Activated naive CD8-positive, alpha-beta T cell treated with anti-CD3 and anti-CD28 coated beads, Interleukin-2, amount 50 U/mL, for 16 hours (primary cell): Measurements from ENCODE around the gene DLG2.

ENCODE experiments used
- DNase-seq: peaks from one replicate; pipeline ENCODE4 v3.0.0-alpha.2; 2020; ENCODE audit warnings: low read depth, low spot score

The DLG2 gene

GRCh38 chr11:84671325-84671999 lies 955.7 kb downstream of the DLG2 start:
- no peak for DNase-seq

GRCh38 chr11:84663731-84664130 lies 963.4 kb downstream of the DLG2 start:
- no peak for DNase-seq

- DNase-seq: no peak
Observed at GRCh38 chr11:84660257-84660977, 966.7 kb downstream of the DLG2 start.

GRCh38 chr11:84655712-84656111 lies 971.4 kb downstream of the DLG2 start:
- DNase-seq: no peak

GRCh38 chr11:84648471-84648870 lies 978.7 kb downstream of the DLG2 start:
- DNase-seq: no peak

- no peak for DNase-seq
Observed at GRCh38 chr11:84645988-84646694, 981.0 kb downstream of the DLG2 start.

- DNase-seq: no peak
Observed at GRCh38 chr11:84642500-84642899, 984.6 kb downstream of the DLG2 start.

- no peak for DNase-seq
Observed at GRCh38 chr11:84634309-84634708, 992.8 kb downstream of the DLG2 start.

GRCh38 chr11:84628871-84629620 lies 998.1 kb downstream of the DLG2 start:
- no peak for DNase-seq

- no peak for DNase-seq
Observed at GRCh38 chr11:84626256-84626655, 1000.9 kb downstream of the DLG2 start.

GRCh38 chr11:84612645-84613044 lies 1014.5 kb downstream of the DLG2 start:
- no peak for DNase-seq

- DNase-seq: no peak
Observed at GRCh38 chr11:84608837-84609196, 1018.3 kb downstream of the DLG2 start.

GRCh38 chr11:84607975-84608836 lies 1018.9 kb downstream of the DLG2 start:
- DNase-seq: no peak

GRCh38 chr11:84594602-84595001 lies 1032.5 kb downstream of the DLG2 start:
- DNase-seq: no peak

- no peak for DNase-seq
Observed at GRCh38 chr11:84590106-84590505, 1037.0 kb downstream of the DLG2 start.

GRCh38 chr11:84588131-84588829 lies 1038.9 kb downstream of the DLG2 start:
- DNase-seq: no peak

- no peak for DNase-seq
Observed at GRCh38 chr11:84583106-84583505, 1044.0 kb downstream of the DLG2 start.

- DNase-seq: no peak
Observed at GRCh38 chr11:84581083-84581482, 1046.1 kb downstream of the DLG2 start.

GRCh38 chr11:84580428-84580827 lies 1046.7 kb downstream of the DLG2 start:
- DNase-seq: no peak

GRCh38 chr11:84573868-84574267 lies 1053.3 kb downstream of the DLG2 start:
- DNase-seq: no peak
